ENCODE results near the gene RGS8.

RGS8 gene

DNA sequence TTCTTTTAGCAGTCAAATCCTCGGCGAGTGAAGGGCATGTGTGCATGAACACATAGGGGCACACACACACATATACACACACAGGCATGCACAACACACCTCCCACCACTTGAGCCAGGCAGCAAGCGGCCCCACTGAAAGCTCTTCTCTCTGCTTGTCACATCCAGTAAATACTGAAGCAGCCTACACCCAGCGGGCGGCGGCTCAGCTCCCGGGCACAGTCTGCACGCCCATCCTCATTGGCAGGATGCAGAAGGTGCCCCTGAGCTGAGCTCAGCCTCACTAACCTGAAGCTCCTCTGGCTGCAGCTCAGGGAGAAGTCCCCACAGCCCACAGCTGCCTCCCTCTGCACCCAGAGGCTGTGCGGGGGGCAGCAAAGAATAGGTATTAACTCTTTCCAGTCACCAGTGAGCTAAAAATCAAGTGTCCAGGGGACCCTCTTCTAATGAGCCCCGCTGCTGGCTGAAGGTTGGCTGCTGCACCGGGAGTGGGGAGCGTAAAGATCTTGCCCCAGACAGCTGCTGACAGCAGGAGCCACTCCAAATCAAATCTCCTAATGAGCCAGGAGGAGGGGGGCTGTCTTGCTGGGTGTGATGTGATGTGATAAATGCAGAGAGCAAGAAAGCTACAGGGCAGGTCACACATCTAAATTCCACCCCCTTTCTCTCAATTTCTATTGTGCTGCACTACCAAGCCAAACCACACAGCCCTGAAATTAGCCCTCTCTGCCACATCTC, 12.5 kb downstream of the RGS8 start:
- DNase-seq (ENCODE audit: low read depth in 2 of 2), result no peak

DNA sequence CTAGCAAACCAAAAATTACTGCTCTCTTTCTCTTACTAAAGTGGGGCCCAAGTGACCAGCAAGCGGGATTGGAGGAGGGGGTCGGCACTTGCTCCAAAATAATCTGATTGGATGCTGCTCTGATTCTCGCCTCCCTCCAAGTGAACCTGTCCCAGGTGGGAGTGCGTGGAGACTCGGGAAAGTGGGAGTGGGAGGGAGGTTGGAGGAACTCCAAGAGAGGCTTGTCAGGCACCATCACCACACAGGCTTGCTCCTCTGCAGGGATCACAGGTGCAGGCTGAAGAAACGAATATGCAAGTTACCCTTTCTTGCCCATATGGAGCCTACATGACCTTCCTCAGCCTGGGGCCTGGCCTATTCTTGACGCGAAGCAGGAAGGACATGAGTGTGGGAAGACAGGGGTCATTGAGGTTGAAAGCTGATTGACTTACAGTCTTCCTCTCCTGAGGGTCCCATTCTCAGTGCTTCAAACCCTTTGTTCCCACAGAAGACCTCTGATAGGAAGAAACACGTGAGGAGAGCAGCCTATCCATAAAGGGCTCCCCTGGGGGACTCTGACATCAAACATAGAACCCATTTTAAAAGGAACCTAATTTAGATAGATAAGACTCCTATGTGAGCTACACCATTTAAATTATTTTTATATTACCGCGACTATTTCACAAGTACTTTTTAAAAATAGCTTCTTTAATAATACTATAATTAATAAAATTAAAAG, 14.2 kb downstream of the RGS8 start:
- DNase-seq (ENCODE audit: low read depth in 2 of 2), result no peak

DNA sequence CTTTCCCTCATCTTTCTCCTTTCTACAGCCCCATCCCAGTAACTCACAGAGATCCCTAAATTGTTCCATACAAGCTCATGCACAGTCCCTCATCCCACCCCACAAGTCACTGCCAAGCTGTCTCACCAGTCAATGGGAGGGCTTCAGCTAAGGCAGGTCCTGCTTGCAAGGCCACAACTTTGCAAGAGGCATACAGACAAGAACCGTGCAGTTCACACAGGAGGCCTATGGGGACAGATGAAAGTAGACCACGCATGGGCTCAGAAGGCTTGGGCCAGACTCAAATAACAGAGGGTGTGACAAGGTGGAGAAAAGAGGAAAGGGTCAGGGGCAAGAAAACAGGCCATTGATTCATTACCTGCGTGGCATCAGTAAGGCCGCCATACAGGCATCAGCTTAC, 15.1 kb downstream of the RGS8 start:
- no peak for DNase-seq (ENCODE audit: low read depth in 2 of 2)

- DNase-seq (ENCODE audit: low read depth in 2 of 2), result no peak
These were observed 15.8 kb downstream of the RGS8 start for GRCh38 chr1:182668521-182669054.

DNA sequence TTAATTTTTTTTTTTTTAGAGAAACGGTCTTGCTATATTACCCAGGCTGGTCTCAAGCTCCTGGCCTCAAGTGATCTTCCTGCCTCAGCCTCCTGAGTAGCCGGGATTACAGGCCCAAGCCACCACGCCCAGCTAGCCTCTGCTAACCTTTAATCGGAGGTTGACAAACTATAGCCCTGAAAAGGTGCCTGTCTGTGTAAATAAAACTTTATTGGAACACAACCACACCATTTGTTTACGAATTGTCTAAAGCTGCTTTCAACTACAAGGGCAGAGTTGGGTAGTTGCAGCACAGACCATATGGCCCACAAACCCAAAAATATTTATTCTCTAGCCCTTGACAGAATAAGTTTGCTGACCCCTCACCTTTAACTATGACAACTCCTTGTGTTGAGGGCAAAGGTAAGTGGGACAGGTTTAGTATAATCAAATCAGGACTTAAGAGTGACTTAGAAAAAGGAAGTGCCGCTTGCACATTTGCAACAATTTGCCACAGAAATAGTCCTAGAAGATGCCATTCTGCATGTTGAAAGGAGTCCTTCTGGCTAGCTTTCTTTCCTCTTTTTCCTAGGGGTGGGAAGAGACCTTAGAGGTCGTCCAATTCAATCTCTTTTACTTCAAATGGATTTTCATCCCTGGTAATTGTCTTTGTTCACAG, 16.4 kb downstream of the RGS8 start:
- no peak for DNase-seq (ENCODE audit: low read depth in 2 of 2)

GRCh38 chr1:182666706-182667105, 17.7 kb downstream of the RGS8 start:
- no peak for DNase-seq (ENCODE audit: low read depth in 2 of 2)

DNA sequence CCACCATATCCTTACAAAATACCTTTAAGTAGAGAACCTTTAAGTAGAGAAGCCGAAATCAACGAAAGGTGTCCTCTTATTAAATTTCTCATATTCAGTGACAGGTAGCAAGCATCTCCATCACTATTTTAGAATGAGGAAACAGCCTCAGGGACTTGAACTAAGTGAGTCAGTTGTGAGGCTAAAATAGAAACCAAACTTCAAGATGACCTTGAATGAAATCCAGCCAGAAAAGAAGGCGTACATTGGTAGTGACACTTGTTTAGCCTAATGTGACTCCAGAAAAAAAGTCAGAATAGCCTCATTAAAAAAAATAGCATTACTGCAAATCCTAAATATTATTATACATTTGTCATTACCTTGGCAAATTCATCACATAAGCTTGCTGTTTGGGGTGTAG, 20.1 kb downstream of the RGS8 start:
- no peak for DNase-seq (ENCODE audit: low read depth in 2 of 2)

DNA sequence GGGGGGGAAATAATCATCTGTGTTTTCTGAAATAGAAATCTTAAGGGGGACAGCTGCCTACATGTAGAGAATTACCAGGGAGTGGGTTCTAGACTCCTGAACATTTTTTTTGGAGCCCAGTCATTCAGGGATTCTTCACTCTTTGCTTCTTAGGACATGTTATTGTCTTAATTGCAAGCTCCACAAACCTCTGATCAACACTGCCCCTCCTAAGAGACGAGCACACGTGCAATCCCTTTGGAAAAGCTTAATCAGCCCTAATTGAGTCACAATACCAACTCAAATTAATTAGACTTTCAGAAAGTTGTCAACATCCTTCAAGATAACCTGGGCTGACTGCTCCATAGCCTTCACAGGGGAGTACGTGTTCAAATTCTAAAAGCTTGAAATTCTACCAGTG, 21.4 kb downstream of the RGS8 start:
- no peak for DNase-seq (ENCODE audit: low read depth in 2 of 2)

DNA sequence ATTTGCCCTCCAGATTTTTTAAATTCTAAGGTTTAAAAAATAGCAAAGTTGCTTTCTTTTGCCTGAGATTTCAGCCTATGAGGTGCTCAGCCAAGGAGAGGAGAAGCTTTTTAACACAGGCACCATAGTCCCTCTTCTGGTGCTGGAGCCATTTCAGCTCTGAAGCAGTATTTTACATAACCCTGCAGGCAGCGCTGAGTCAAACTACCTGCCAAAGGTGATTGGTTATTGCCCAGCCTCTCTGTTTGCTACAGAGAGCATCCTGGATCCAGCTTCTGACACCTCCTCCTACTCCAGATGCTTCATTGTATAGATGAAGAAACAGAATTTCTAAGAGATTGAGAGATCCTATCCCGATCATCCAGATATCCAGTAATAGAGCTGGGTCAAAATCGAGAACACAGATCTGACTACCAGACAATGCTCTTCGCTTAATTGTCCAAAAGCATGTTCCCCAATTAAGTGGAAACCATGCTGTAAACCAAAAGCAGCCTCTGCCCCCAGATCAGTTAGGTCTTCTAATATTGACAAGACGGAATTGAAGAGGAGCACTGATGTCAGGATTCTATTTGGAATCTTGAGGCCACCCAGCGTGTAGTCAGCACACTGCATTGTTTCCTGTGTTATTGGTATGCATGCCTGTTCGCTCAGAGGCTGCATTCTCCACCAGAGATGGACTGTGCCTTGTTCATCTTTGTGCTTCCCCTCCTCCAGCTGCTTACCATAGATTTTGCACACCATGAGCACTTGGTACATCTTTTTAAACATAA, 22.1 kb downstream of the RGS8 start:
- DNase-seq (ENCODE audit: low read depth in 2 of 2), result no peak

- no peak for DNase-seq (ENCODE audit: low read depth in 2 of 2)
These were observed 26.3 kb downstream of the RGS8 start for GRCh38 chr1:182658055-182658454.

GRCh38 chr1:182656842-182657397, 27.5 kb downstream of the RGS8 start:
- DNase-seq (ENCODE audit: low read depth in 2 of 2), result no peak

DNA sequence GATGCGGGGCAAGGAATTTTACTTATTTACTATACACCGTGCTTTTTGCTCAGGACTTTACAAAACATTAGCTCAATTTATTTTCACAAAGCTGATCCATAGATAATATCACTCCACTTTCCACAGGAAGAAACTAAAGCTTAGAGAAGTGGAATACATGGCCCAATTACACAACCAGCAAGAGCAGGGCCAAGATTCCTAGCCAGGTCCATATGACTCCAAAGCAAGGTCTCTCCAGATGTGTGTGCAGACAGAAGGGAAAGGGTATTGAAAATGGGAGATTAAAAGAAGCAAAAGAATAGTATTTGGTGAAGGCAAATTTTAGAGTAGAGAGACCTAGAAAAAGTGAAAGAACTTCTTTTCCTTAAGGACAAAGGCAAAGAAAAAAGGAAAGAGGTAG, 30.4 kb downstream of the RGS8 start:
- DNase-seq (ENCODE audit: low read depth in 2 of 2), result no peak

GRCh38 chr1:182652933-182653332, 31.5 kb downstream of the RGS8 start:
- no peak for DNase-seq (ENCODE audit: low read depth in 2 of 2)

GRCh38 chr1:182651339-182651724, 33.1 kb downstream of the RGS8 start:
- no peak for DNase-seq (ENCODE audit: low read depth in 2 of 2)

- no peak for DNase-seq (ENCODE audit: low read depth in 2 of 2)
These were observed 33.6 kb downstream of the RGS8 start for GRCh38 chr1:182650678-182651338.

DNA sequence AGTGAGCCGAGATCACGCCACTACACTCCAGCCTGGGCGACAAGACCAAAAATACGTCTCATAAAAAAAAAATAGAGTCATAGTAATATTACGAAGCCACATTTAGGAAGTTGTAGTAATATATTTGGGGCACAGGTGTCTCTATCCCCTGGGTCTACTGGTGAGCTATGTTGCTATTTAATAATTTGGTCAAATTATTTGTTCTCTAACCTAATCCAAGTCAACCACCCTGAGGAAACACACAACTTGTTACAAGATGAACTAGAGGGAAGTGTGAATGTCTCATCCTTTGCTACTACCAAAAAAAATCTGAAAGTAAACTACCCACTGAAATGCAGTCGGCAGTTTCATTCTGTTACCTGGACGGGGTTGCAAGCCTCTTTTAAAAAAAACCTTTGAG, 35.3 kb downstream of the RGS8 start:
- no peak for DNase-seq (ENCODE audit: low read depth in 2 of 2)

DNA sequence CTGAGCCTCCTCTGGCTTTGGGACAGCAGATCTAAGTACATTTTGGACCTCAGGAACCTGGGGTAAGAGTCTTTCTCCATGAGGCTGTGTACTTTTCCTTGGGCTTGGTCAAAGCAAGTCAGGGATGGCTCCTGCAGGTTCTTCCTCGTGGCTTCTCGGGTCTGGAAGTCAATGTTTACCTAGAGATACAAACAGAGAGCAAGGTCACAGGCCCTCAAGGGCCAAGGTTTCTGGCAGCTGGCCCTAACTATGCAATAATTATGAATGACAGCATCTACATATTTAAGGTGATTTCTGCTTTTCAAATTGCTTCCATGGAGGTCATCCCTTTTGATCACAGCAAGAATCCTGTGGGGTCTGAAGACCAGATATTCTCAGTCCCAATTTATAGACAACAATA, 37.6 kb downstream of the RGS8 start:
- DNase-seq (ENCODE audit: low read depth in 2 of 2), result no peak

GRCh38 chr1:182644886-182645285, 39.5 kb downstream of the RGS8 start:
- no peak for DNase-seq (ENCODE audit: low read depth in 2 of 2)

DNA sequence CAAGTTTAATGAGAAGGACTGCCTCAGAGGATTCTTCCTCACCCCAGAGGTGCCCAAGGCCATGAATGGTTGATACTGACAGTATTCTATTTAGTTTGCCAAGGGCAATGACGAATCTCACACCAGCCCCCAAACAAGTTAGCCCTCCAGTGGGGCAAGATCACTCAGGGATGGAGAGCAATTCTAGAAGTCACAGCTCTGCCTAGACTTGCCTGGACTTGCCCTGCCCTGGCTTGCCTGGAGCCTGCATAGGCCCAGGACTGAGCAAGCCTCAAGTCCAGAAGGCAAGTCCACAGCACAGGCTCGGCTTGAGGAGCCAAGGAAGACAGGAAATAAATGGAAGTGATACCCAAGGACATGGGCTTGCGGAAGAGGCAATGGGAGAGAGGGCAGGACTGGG, 40.7 kb downstream of the RGS8 start:
- DNase-seq (ENCODE audit: low read depth in 2 of 2), result no peak

DNA sequence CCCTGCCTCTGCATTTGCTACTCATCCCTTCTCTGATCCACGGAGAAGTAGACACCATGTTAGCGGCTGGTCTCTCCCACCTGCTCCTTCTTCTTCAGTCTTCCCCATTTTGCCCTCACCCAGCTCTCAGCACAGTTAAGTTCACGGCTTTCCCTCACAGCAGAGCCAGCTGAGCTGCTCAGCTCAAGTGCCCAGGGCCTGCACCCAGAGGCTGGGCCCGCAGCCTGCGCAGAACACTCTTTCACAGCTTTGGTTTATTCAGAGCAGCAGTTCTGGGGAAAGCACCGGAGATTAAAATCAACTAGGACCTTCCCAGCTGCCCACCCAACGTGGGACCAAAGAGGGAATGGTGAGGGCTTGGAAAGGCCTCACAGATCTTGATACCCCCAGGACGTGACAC, 41.9 kb downstream of the RGS8 start:
- no peak for DNase-seq (ENCODE audit: low read depth in 2 of 2)

GRCh38 chr1:182641561-182641960, 42.8 kb downstream of the RGS8 start:
- DNase-seq (ENCODE audit: low read depth in 2 of 2), result no peak

Data from stimulated activated CD8-positive, alpha-beta memory T cell treated with anti-CD3 and anti-CD28 coated beads, Interleukin-7, amount 100 ng/mL, for 4 hours (primary cell).